Measurements from ENCODE around the gene AKIRIN2. TPM values are rescaled to one million over a fixed set of nuclear protein-coding genes. Genes with fewer than 3 reads are reported as not detected.

Gene AKIRIN2
- polyA plus RNA-seq, 1 of the 3 experiments (the other 2 are of a cell fraction), result 19.0 TPM

- Histone ChIP-seq H3F3A (replicated peaks; ENCODE audit: insufficient read depth) (no peaks in the 10 kb centered on the region), H3K4me2 (no peak overlapping the region), H3K79me2 (ENCODE audit: insufficient read depth) (no peaks in the 10 kb centered on the region), H3K9ac (no peak overlapping the region), H3K4me1 (ENCODE audit: control insufficient read depth in 1 of 2, insufficient read depth in 2 of 2, low read depth in 1 of 2, low read length in 1 of 2) (peaks cover 0 to 22% of the 10 kb centered on the region in 2 experiments; a peak in 2 of 4 replicates), H3K9me2 (no peaks in the 10 kb centered on the region), H2AFZ (ENCODE audit: low read depth) (no peak overlapping the region), H4K20me1 (ENCODE audit: insufficient read depth) (no peaks in the 10 kb centered on the region), H3K36me3 (replicated peaks in 1 of 2; ENCODE audit: control insufficient read depth in 1 of 2, insufficient read depth in 2 of 2, low read length in 1 of 2) (no peaks in the 10 kb centered on the region), H3K9me3 (no peaks in the 10 kb centered on the region), H3K4me3 (ENCODE audit: low read depth in 2 of 2, low read length in 1 of 2) (no peak overlapping the region), H3K27me3 (ENCODE audit: insufficient read depth) (no peaks in the 10 kb centered on the region), H3K27ac (ENCODE audit: low read depth in 2 of 2, low read length in 1 of 2) (no peak overlapping the region)
- ChIA-PET CTCF (no interaction called here), POLR2A (no interaction called here)
- DNase-seq, result no peak
- WGBS (ENCODE audit: low lambda C conversion rate), result 89% methylated on average over 3 of the region's 3 CpGs
- no peak for TF ChIP-seq REST (IDR thresholded peaks at IDR 0.05; ENCODE audit: low read depth, low read length)
- TF ChIP-seq EP300 (IDR thresholded peaks at IDR 0.05; ENCODE audit: borderline replicate concordance in 1 of 2, low read depth in 1 of 2, low read length in 1 of 2), result no peak
- no peak for TF ChIP-seq PBX3 (IDR thresholded peaks at IDR 0.05)
- no peak for TF ChIP-seq TCF12 (IDR thresholded peaks at IDR 0.05)
- TF ChIP-seq NRF1 (IDR thresholded peaks at IDR 0.05; ENCODE audit: low read depth, low read length), result no peak
- no peak for TF ChIP-seq YY1 (IDR thresholded peaks at IDR 0.05; ENCODE audit: low read depth)
- TF ChIP-seq FOXJ3 (CRISPR knock-in tag; IDR thresholded peaks at IDR 0.05), result no peak
- no peak for TF ChIP-seq GABPA (IDR thresholded peaks at IDR 0.05; ENCODE audit: low read depth)
- no peak for TF ChIP-seq MAX (IDR thresholded peaks at IDR 0.05; ENCODE audit: low read depth)
- TF ChIP-seq JUND (IDR thresholded peaks at IDR 0.05), result no peak
- TF ChIP-seq NFIC (IDR thresholded peaks at IDR 0.05; ENCODE audit: borderline replicate concordance), result no peak
Observed at GRCh38 chr6:87728706-87729105, 26.7 kb upstream of the AKIRIN2 start.

- Histone ChIP-seq H3K9me2 (no peaks in the 10 kb centered on the region), H3K4me3 (ENCODE audit: low read depth in 2 of 2, low read length in 1 of 2) (no peak overlapping the region), H4K20me1 (ENCODE audit: insufficient read depth) (no peaks in the 10 kb centered on the region), H3K9ac (no peak overlapping the region), H3K36me3 (replicated peaks in 1 of 2; ENCODE audit: control insufficient read depth in 1 of 2, insufficient read depth in 2 of 2, low read length in 1 of 2) (no peaks in the 10 kb centered on the region), H3K79me2 (ENCODE audit: insufficient read depth) (no peaks in the 10 kb centered on the region), H2AFZ (ENCODE audit: low read depth) (no peak overlapping the region), H3K4me1 (ENCODE audit: control insufficient read depth in 1 of 2, insufficient read depth in 2 of 2, low read depth in 1 of 2, low read length in 1 of 2) (peaks cover 7 to 16% of the 10 kb centered on the region in 2 experiments), H3K4me2 (no peak overlapping the region), H3K27ac (ENCODE audit: low read depth in 2 of 2, low read length in 1 of 2) (no peak overlapping the region), H3F3A (replicated peaks; ENCODE audit: insufficient read depth) (no peaks in the 10 kb centered on the region), H3K27me3 (ENCODE audit: insufficient read depth) (no peaks in the 10 kb centered on the region), H3K9me3 (no peaks in the 10 kb centered on the region)
- ChIA-PET POLR2A (no interaction called here), CTCF (no interaction called here)
- WGBS (ENCODE audit: low lambda C conversion rate), result 93% methylated on average over 4 of the region's 4 CpGs
- DNase-seq, result no peak
- TF ChIP-seq FOSL2 (IDR thresholded peaks at IDR 0.05; ENCODE audit: borderline replicate concordance, low read depth), result no peak
- no peak for TF ChIP-seq RCOR1 (IDR thresholded peaks at IDR 0.05; ENCODE audit: low read length)
- no peak for TF ChIP-seq RXRA (IDR thresholded peaks at IDR 0.05; ENCODE audit: borderline replicate concordance, low read depth)
- TF ChIP-seq TEAD4 (IDR thresholded peaks at IDR 0.05; ENCODE audit: borderline replicate concordance, insufficient read depth), result no peak
- no peak for TF ChIP-seq NFIC (IDR thresholded peaks at IDR 0.05; ENCODE audit: borderline replicate concordance)
- TF ChIP-seq CTCF (IDR thresholded peaks at IDR 0.05), result no peak
- no peak for TF ChIP-seq FOXM1 (IDR thresholded peaks at IDR 0.05; ENCODE audit: low read depth)
- TF ChIP-seq GATA2 (CRISPR knock-in tag; IDR thresholded peaks at IDR 0.05), result no peak
- TF ChIP-seq TAF1 (IDR thresholded peaks at IDR 0.05; ENCODE audit: borderline replicate concordance, low read depth, low read length), result no peak
- TF ChIP-seq EZH2phosphoT487 (IDR thresholded peaks at IDR 0.05; ENCODE audit: borderline replicate concordance, low read depth), result no peak
- TF ChIP-seq MXI1 (IDR thresholded peaks at IDR 0.05; ENCODE audit: low read depth, low read length), result no peak
- no peak for TF ChIP-seq GABPA (IDR thresholded peaks at IDR 0.05; ENCODE audit: low read depth)
- no peak for TF ChIP-seq NRF1 (IDR thresholded peaks at IDR 0.05; ENCODE audit: low read depth, low read length)
- no peak for TF ChIP-seq MEF2A (IDR thresholded peaks at IDR 0.05; ENCODE audit: borderline replicate concordance, low read depth)
Observed at GRCh38 chr6:87724983-87725811, 23.2 kb upstream of the AKIRIN2 start.

Data from SK-N-SH (cell line).